C4-2B (cell line): ENCODE measurements around the gene PTGES3L.

Experiments used
- ZFX ChIP-seq: fragments of 450-650 bp; IDR thresholded peaks from 2 replicates; pipeline ENCODE4 v1.6.1; 2017
- TF ChIP-seq, protein P1 (sequence below): fragments of 450-650 bp; conservative IDR thresholded peaks from 2 replicates; pipeline ENCODE4 v1.5.1; 2017; ENCODE audit warnings: mild to moderate bottlenecking

DNA sequence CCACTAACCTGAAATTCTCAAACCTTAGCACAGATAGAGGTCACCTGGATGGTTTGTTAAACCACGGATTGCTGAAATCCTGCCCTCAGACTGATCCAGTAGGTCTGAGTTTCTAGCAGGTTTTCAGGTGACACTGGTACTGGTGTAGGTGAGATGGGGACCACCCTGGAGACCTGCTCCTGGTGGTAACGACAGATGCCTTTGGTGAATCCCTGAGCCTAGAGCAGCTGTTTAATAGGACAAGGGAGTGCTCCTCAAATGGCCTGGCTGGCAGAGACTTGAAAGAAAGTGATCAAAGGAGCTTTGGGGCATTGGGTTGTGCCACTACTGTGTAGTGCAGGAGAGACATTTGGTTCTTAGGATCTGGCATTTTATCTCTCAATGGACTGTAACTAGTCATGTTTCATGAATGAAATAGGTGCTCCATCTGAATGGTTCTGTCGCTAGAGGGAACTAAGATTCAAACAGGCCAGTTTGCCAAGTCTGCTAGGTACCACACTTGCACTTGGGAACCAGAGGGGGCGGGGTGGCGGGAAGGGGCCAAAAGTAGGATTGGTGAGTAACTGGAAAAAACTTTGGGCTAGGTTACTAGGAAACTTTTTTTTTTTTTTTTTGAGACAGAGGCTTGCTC lies 23.8 kb upstream of the PTGES3L start:
- TF ChIP-seq, protein P1, sequence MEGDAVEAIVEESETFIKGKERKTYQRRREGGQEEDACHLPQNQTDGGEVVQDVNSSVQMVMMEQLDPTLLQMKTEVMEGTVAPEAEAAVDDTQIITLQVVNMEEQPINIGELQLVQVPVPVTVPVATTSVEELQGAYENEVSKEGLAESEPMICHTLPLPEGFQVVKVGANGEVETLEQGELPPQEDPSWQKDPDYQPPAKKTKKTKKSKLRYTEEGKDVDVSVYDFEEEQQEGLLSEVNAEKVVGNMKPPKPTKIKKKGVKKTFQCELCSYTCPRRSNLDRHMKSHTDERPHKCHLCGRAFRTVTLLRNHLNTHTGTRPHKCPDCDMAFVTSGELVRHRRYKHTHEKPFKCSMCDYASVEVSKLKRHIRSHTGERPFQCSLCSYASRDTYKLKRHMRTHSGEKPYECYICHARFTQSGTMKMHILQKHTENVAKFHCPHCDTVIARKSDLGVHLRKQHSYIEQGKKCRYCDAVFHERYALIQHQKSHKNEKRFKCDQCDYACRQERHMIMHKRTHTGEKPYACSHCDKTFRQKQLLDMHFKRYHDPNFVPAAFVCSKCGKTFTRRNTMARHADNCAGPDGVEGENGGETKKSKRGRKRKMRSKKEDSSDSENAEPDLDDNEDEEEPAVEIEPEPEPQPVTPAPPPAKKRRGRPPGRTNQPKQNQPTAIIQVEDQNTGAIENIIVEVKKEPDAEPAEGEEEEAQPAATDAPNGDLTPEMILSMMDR = no peak; the same call in 1 of the 2 replicates
- no peak for TF ChIP-seq ZFX
